K562 (cell line): ENCODE data around the gene RSRP1. TPM values are rescaled to one million over a fixed set of nuclear protein-coding genes. Genes with fewer than 3 reads are reported as not detected.

Experiments used
- CC2D1A ChIP-seq: fragments of 450-650 bp; IDR thresholded peaks from 2 replicates; pipeline ENCODE4 v1.6.1; 2017; ENCODE audit warnings: mild to moderate bottlenecking
- CEBPG ChIP-seq, 3 experiments: fragments of 200-800 bp in 1 of 3; sonication (Bioruptor generic) in 1 of 3; sonication (generic) in 1 of 3; formaldehyde crosslinking in 1 of 3; IDR thresholded peaks in 2 of 3; conservative IDR thresholded peaks in 1 of 3; 2 replicates each; pipeline versions ENCODE4 v1.6.1 to v1.8.0; 2016 to 2022; ENCODE audit warnings: missing compliant biosample characterization in 2 of 3, missing genetic modification characterization in 2 of 3, mild to moderate bottlenecking in 1 of 3, missing genetic modification reagents in 1 of 3
- HMG20B ChIP-seq: fragments of 250-450 bp; sonication (Bioruptor Pico); IDR thresholded peaks from 2 replicates; pipeline ENCODE4 v1.5.0; 2021; ENCODE audit warnings: mild to moderate bottlenecking
- L3MBTL2 ChIP-seq: fragments of 450-650 bp; IDR thresholded peaks from 2 replicates; pipeline ENCODE4 v1.6.1; 2016; ENCODE audit warnings: mild to moderate bottlenecking, moderate library complexity
- NFIX ChIP-seq: fragments of 250-450 bp; sonication (Bioruptor Pico); IDR thresholded peaks from 2 replicates; pipeline ENCODE4 v1.4.0; 2020; ENCODE audit warnings: low read depth, mild to moderate bottlenecking, moderate library complexity
- OTX1 ChIP-seq: fragments of 450-650 bp; formaldehyde crosslinking; IDR thresholded peaks from 2 replicates; pipeline ENCODE4 v1.4.0; 2022; ENCODE audit warnings: mild to moderate bottlenecking
- RBM22 ChIP-seq: fragments of 200-400 bp; formaldehyde crosslinking; IDR thresholded peaks from 2 replicates; pipeline ENCODE4 v1.6.1; 2018; ENCODE audit warnings: low read length, low read depth; ENCODE audit not compliant: poor library complexity, severe bottlenecking
- SP2 ChIP-seq: IDR thresholded peaks from 2 replicates; pipeline ENCODE4 v1.6.1; 2011; ENCODE audit warnings: mild to moderate bottlenecking, low read depth, low read length, moderate library complexity; ENCODE audit not compliant: poor library complexity, severe bottlenecking; ENCODE audit errors: extremely low read depth
- SPI1 ChIP-seq: IDR thresholded peaks from 2 replicates; pipeline ENCODE4 v1.6.1; 2011; ENCODE audit warnings: low read depth, low read length, control low read depth, borderline replicate concordance
- ZKSCAN1 ChIP-seq: fragments of 150-350 bp; IDR thresholded peaks from 2 replicates; pipeline ENCODE4 v1.6.1; 2016; ENCODE audit warnings: low read depth, low read length
- ZNF239 ChIP-seq: fragments of 250-450 bp; sonication (Bioruptor Pico); IDR thresholded peaks from 2 replicates; pipeline ENCODE4 v1.4.0; 2020; ENCODE audit warnings: mild to moderate bottlenecking
- ZNF57 ChIP-seq: fragments of 450-650 bp; formaldehyde crosslinking; IDR thresholded peaks from 2 replicates; pipeline ENCODE4 v1.4.0; 2020; ENCODE audit warnings: mild to moderate bottlenecking, moderate library complexity
- polyA plus RNA-seq, 8 experiments: library from polyadenylated mRNA; depleted of rRNA in 4 of 8; stranded (reverse) in 5 of 8; unstranded in 3 of 8; fragments of >200 nt; fragmentation: Nextera tagmentation in 2 of 8; fragmentation: Illumina TruSeq in 1 of 8; extraction: Ambion mirVana in 2 of 8; extraction: Trizol in 1 of 8; gene quantifications; 2 replicates each; pipeline versions ENCODE4 v1.2.1 to v1.2.3, GENCODE V29; 2011 to 2014; ENCODE audit warnings: inconsistent platforms in 1 of 8, missing spikeins in 1 of 8
- total RNA-seq, 7 experiments: library from RNA; depleted of rRNA in 6 of 7; stranded (reverse); fragments of >200 nt in 6 of 7; fragmentation: Illumina TruSeq in 2 of 7; extraction: Trizol in 2 of 7; gene quantifications; 2 replicates each; pipeline versions ENCODE4 v1.2.1 to v1.2.3, GENCODE V29; 2011 to 2021; ENCODE audit warnings: low replicate concordance in 1 of 7
- TF ChIP-seq, protein P1 (sequence below): sonication (generic); formaldehyde crosslinking; IDR thresholded peaks from 2 replicates; pipeline ENCODE4 v1.8.0; 2022; ENCODE audit warnings: missing genetic modification reagents, mild to moderate bottlenecking, borderline replicate concordance
- TF ChIP-seq, protein P2 (sequence below): fragments of 450-650 bp; IDR thresholded peaks from 2 replicates; pipeline ENCODE4 v1.6.1; 2016; ENCODE audit warnings: antibody characterized with exemption
- TF ChIP-seq, protein P3 (sequence below): IDR thresholded peaks from 2 replicates; pipeline ENCODE4 v1.6.1; 2011; ENCODE audit not compliant: insufficient read length; ENCODE audit errors: extremely low read depth
- TF ChIP-seq, protein P4 (sequence below): fragments of 450-650 bp; formaldehyde crosslinking; IDR thresholded peaks from 2 replicates; pipeline ENCODE4 v1.4.0; 2020; ENCODE audit warnings: mild to moderate bottlenecking, mixed read lengths

RSRP1 gene
- total and polyA plus RNA-seq, 9 of the 15 experiments (the other 6 are each of a cell fraction or from before 2014, with no cell fraction given) = 27.2 to 283 (median 146) TPM

DNA sequence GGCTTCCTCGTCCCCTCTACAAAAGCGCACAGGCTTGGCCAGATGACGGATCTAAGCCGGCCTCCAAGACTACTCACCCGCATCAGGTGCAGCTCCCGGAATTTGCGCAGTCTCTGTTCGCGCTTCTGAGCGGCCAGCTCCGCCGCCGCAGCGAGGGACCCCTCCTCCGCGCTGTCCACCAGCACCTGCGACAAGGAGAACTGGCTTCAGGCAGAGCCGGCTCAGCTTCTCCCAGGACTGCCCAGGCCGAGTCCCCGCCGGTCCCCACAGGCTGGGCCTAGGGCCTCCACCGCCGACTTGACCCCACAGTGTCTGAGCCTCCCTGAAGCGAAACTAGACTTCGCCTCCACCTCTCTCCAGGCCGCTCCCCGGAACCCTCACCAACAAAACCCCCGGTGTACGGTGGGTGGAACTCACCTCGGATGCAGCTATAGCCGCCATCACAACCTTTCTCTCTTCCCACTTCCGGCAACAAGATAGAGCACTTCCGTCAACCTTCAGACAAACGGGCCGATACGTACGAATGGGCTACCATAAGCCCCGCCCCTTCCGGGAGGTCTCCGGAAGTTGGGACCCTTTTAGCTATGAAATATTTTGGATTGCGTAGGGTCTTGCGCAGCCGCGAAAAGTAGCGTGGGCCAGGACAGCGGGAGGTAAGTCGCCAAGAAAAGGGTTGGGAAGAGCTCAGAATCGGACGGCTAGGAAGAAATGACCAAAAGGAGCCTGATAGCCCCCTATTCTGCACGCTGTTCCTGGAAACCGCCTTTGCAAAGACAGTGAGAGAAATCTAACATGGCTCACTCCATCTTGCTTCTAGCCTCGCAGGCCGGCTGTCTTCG is 15.0 kb downstream of the RSRP1 start, which contains the start of gene SYF2 (continued):
- TF ChIP-seq RBM22 (no peak), ZKSCAN1 (0 out of 2 replicates have a peak, but pooled peaks have one; percentile 63), CC2D1A (no peak), NFIX (CRISPR knock-in tag) (no peak), L3MBTL2 (peak; percentile 1; the same call in 1 of the 2 replicates), ZNF57 (CRISPR knock-in tag) (no peak), OTX1 (CRISPR knock-in tag) (no peak), SP2 (no peak), ZNF239 (peak; percentile 54), SPI1 (peak; percentile 70), HMG20B (CRISPR knock-in tag) (peak; percentile 75; the same call in 1 of the 2 replicates), CEBPG (CRISPR knock-in tag; IDR thresholded peaks at IDR 0.05) (peak; percentile 72), CEBPG (tag; conservative IDR thresholded peaks at IDR 0.05 in 1 of 2, IDR thresholded peaks at IDR 0.05 in 1 of 2) (no peak)
- TF ChIP-seq, protein P1, sequence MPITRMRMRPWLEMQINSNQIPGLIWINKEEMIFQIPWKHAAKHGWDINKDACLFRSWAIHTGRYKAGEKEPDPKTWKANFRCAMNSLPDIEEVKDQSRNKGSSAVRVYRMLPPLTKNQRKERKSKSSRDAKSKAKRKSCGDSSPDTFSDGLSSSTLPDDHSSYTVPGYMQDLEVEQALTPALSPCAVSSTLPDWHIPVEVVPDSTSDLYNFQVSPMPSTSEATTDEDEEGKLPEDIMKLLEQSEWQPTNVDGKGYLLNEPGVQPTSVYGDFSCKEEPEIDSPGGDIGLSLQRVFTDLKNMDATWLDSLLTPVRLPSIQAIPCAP (CRISPR knock-in tag) = peak; percentile 53; the same call in 1 of the 2 replicates
- TF ChIP-seq, protein P2, sequence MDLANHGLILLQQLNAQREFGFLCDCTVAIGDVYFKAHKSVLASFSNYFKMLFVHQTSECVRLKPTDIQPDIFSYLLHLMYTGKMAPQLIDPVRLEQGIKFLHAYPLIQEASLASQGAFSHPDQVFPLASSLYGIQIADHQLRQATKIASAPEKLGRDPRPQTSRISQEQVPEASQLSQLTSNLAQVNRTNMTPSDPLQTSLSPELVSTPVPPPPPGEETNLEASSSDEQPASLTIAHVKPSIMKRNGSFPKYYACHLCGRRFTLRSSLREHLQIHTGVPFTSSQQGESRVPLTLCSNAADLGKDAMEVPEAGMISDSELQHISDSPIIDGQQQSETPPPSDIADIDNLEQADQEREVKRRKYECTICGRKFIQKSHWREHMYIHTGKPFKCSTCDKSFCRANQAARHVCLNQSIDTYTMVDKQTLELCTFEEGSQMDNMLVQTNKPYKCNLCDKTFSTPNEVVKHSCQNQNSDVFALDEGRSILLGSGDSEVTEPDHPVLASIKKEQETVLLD = no peak
- TF ChIP-seq, protein P3, sequence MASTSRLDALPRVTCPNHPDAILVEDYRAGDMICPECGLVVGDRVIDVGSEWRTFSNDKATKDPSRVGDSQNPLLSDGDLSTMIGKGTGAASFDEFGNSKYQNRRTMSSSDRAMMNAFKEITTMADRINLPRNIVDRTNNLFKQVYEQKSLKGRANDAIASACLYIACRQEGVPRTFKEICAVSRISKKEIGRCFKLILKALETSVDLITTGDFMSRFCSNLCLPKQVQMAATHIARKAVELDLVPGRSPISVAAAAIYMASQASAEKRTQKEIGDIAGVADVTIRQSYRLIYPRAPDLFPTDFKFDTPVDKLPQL = peak; percentile 68
- TF ChIP-seq, protein P4, sequence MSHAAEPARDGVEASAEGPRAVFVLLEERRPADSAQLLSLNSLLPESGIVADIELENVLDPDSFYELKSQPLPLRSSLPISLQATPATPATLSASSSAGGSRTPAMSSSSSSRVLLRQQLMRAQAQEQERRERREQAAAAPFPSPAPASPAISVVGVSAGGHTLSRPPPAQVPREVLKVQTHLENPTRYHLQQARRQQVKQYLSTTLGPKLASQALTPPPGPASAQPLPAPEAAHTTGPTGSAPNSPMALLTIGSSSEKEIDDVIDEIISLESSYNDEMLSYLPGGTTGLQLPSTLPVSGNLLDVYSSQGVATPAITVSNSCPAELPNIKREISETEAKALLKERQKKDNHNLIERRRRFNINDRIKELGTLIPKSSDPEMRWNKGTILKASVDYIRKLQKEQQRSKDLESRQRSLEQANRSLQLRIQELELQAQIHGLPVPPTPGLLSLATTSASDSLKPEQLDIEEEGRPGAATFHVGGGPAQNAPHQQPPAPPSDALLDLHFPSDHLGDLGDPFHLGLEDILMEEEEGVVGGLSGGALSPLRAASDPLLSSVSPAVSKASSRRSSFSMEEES (CRISPR knock-in tag) = no peak
